ENCODE measurements around the gene CDK11B. TPM values are rescaled to one million over a fixed set of nuclear protein-coding genes. Genes with fewer than 3 reads are reported as not detected.

Gene CDK11B
- total RNA-seq, 1 experiment from 2014 or later = 11.3 TPM

GRCh38 chr1:1617516-1617915 is 41.3 kb downstream of the CDK11B start:
- no peak for DNase-seq (ENCODE audit: extremely low read depth, low read depth)

GRCh38 chr1:1616838-1617237 is 42.0 kb downstream of the CDK11B start:
- DNase-seq (ENCODE audit: extremely low read depth, low read depth) = no peak

GRCh38 chr1:1616045-1616790 is 42.6 kb downstream of the CDK11B start:
- no peak for DNase-seq (ENCODE audit: extremely low read depth, low read depth)

GRCh38 chr1:1615256-1616044 is 43.4 kb downstream of the CDK11B start, which contains the start of gene MIB2:
Gene MIB2 (plus strand): TSS chr1:1615500. CDS start chr1:1623453, 7,953 bp downstream.
- DNase-seq (ENCODE audit: extremely low read depth, low read depth) = peak; percentile 91

GRCh38 chr1:1614954-1615255 is 43.9 kb downstream of the CDK11B start:
- no peak for DNase-seq (ENCODE audit: extremely low read depth, low read depth)

- DNase-seq (ENCODE audit: extremely low read depth, low read depth) = no peak
These were observed 44.4 kb downstream of the CDK11B start for GRCh38 chr1:1614204-1614953.

GRCh38 chr1:1613509-1614082 is 45.2 kb downstream of the CDK11B start:
- DNase-seq (ENCODE audit: extremely low read depth, low read depth) = no peak

- DNase-seq (ENCODE audit: extremely low read depth, low read depth) = no peak
These were observed 46.8 kb downstream of the CDK11B start for GRCh38 chr1:1612104-1612400.

- DNase-seq (ENCODE audit: extremely low read depth, low read depth) = no peak
These were observed 48.0 kb downstream of the CDK11B start for GRCh38 chr1:1610796-1611195.

GRCh38 chr1:1609822-1610485 is 48.9 kb downstream of the CDK11B start:
- DNase-seq (ENCODE audit: extremely low read depth, low read depth) = no peak

- no peak for DNase-seq (ENCODE audit: extremely low read depth, low read depth)
These were observed 52.6 kb downstream of the CDK11B start for GRCh38 chr1:1606232-1606631.

GRCh38 chr1:1605724-1606123 is 53.1 kb downstream of the CDK11B start:
- no peak for DNase-seq (ENCODE audit: extremely low read depth, low read depth)

- DNase-seq (ENCODE audit: extremely low read depth, low read depth) = no peak
These were observed 53.7 kb downstream of the CDK11B start for GRCh38 chr1:1605034-1605591.

GRCh38 chr1:1604374-1605033 is 54.3 kb downstream of the CDK11B start:
- DNase-seq (ENCODE audit: extremely low read depth, low read depth) = no peak

GRCh38 chr1:1603671-1604373 is 55.0 kb downstream of the CDK11B start:
- no peak for DNase-seq (ENCODE audit: extremely low read depth, low read depth)

- DNase-seq (ENCODE audit: extremely low read depth, low read depth) = no peak
These were observed 55.8 kb downstream of the CDK11B start for GRCh38 chr1:1602968-1603506.

GRCh38 chr1:1602304-1602967 is 56.4 kb downstream of the CDK11B start:
- DNase-seq (ENCODE audit: extremely low read depth, low read depth) = no peak

- DNase-seq (ENCODE audit: extremely low read depth, low read depth) = no peak
These were observed 57.1 kb downstream of the CDK11B start for GRCh38 chr1:1601564-1602303.
